ENCODE results near the gene FTO.

FTO gene

GRCh38 chr16:54128629-54129234 is 424.8 kb downstream of the FTO start:
- Histone ChIP-seq H3K36me3 (ENCODE audit: insufficient read depth) (no peaks in the 10 kb centered on the region), H3K27me3 (ENCODE audit: insufficient read depth, low read depth) (no peaks in the 10 kb centered on the region), H3K79me2 (ENCODE audit: insufficient read depth, low read depth) (no peaks in the 10 kb centered on the region), H3K27ac (no peak overlapping the region), H4K20me1 (ENCODE audit: insufficient read depth) (no peaks in the 10 kb centered on the region), H2AFZ (ENCODE audit: low read depth) (no peak overlapping the region), H3K4me2 (no peak overlapping the region), H3K4me1 (ENCODE audit: low read depth, poor library complexity, severe bottlenecking) (no peaks in the 10 kb centered on the region), H3K9ac (no peak overlapping the region), H3K4me3 (IDR thresholded peaks at IDR 0.05; ENCODE audit: insufficient read depth, low read depth, low read length) (no peak overlapping the region)
- TF ChIP-seq, protein P1, sequence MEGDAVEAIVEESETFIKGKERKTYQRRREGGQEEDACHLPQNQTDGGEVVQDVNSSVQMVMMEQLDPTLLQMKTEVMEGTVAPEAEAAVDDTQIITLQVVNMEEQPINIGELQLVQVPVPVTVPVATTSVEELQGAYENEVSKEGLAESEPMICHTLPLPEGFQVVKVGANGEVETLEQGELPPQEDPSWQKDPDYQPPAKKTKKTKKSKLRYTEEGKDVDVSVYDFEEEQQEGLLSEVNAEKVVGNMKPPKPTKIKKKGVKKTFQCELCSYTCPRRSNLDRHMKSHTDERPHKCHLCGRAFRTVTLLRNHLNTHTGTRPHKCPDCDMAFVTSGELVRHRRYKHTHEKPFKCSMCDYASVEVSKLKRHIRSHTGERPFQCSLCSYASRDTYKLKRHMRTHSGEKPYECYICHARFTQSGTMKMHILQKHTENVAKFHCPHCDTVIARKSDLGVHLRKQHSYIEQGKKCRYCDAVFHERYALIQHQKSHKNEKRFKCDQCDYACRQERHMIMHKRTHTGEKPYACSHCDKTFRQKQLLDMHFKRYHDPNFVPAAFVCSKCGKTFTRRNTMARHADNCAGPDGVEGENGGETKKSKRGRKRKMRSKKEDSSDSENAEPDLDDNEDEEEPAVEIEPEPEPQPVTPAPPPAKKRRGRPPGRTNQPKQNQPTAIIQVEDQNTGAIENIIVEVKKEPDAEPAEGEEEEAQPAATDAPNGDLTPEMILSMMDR (conservative IDR thresholded peaks at IDR 0.05; ENCODE audit: low read depth, low read length), result no peak

DNA sequence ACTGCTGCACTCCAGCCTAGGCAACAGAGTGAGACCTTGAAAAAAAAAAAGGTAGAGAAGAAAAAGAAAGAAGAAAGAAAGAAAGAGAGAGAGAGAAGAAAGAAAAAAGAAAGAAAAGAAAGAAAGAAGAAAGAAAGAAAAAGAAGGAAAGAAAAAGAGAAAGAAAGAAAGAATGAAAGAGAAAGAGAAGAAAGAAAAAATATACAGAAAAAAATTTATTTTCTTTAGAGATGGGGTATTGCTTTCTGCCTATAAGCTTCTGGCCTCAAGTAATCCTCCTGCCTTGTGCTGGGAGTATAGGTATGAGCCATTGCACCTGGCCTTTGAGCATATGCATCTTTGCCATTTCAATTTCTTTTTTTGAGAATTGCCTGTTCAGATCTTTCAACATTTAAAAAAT is 425.9 kb downstream of the FTO start:
- Histone ChIP-seq H3K27me3 (ENCODE audit: insufficient read depth, low read depth) (no peaks in the 10 kb centered on the region), H3K4me1 (ENCODE audit: low read depth, poor library complexity, severe bottlenecking) (no peaks in the 10 kb centered on the region), H3K4me3 (IDR thresholded peaks at IDR 0.05; ENCODE audit: insufficient read depth, low read depth, low read length) (no peak overlapping the region), H3K36me3 (ENCODE audit: insufficient read depth) (no peaks in the 10 kb centered on the region), H3K4me2 (no peak overlapping the region), H3K27ac (no peak overlapping the region), H4K20me1 (ENCODE audit: insufficient read depth) (no peaks in the 10 kb centered on the region), H3K9ac (no peak overlapping the region), H3K79me2 (ENCODE audit: insufficient read depth, low read depth) (no peaks in the 10 kb centered on the region), H2AFZ (ENCODE audit: low read depth) (no peak overlapping the region)
- TF ChIP-seq, protein P1 (conservative IDR thresholded peaks at IDR 0.05; ENCODE audit: low read depth, low read length), result no peak

- no peaks in the 10 kb centered on the region for H3K79me2 ChIP-seq (ENCODE audit: insufficient read depth, low read depth)
- H2AFZ ChIP-seq (ENCODE audit: low read depth), result no peak overlapping the region
- no peak overlapping the region for H3K9ac ChIP-seq
- H4K20me1 ChIP-seq (ENCODE audit: insufficient read depth), result no peaks in the 10 kb centered on the region
- no peaks in the 10 kb centered on the region for H3K4me1 ChIP-seq (ENCODE audit: low read depth, poor library complexity, severe bottlenecking)
- H3K27ac ChIP-seq, result no peak overlapping the region
- no peaks in the 10 kb centered on the region for H3K27me3 ChIP-seq (ENCODE audit: insufficient read depth, low read depth)
- H3K36me3 ChIP-seq (ENCODE audit: insufficient read depth), result no peaks in the 10 kb centered on the region
- TF ChIP-seq, protein P1 (conservative IDR thresholded peaks at IDR 0.05; ENCODE audit: low read depth, low read length), result no peak
- no peak overlapping the region for H3K4me2 ChIP-seq
- H3K4me3 ChIP-seq (IDR thresholded peaks at IDR 0.05; ENCODE audit: insufficient read depth, low read depth, low read length), result no peak overlapping the region
These were observed 431.7 kb downstream of the FTO start for GRCh38 chr16:54135361-54136275.

- Histone ChIP-seq H3K36me3 (ENCODE audit: insufficient read depth) (no peaks in the 10 kb centered on the region), H3K27ac (no peak overlapping the region), H3K4me3 (IDR thresholded peaks at IDR 0.05; ENCODE audit: insufficient read depth, low read depth, low read length) (no peak overlapping the region), H3K27me3 (ENCODE audit: insufficient read depth, low read depth) (no peaks in the 10 kb centered on the region), H3K4me2 (no peak overlapping the region), H3K79me2 (ENCODE audit: insufficient read depth, low read depth) (no peaks in the 10 kb centered on the region), H3K4me1 (ENCODE audit: low read depth, poor library complexity, severe bottlenecking) (no peaks in the 10 kb centered on the region), H4K20me1 (ENCODE audit: insufficient read depth) (no peaks in the 10 kb centered on the region), H3K9ac (no peak overlapping the region), H2AFZ (ENCODE audit: low read depth) (no peak overlapping the region)
- TF ChIP-seq, protein P1 (conservative IDR thresholded peaks at IDR 0.05; ENCODE audit: low read depth, low read length), result no peak
These were observed 432.3 kb downstream of the FTO start for GRCh38 chr16:54136276-54136625.
